Thoracic aorta (tissue), 2 donors: ENCODE data around the gene RPS3A. TPM values are rescaled to one million over a fixed set of nuclear protein-coding genes. Genes with fewer than 3 reads are reported as not detected.

ENCODE experiments used
- ATAC-seq: fragments of 150-250 bp; one replicate; pipeline ENCODE4 v1.8.0; 2017; ENCODE audit warnings: low read depth; ENCODE audit not compliant: insufficient number of reproducible peaks, low FRiP score
- DNase-seq: peaks from one replicate; pipeline ENCODE4 v3.0.0-alpha.2; 2020; ENCODE audit warnings: low spot score
- H3K27ac ChIP-seq, 2 donors: fragments of 200-600 bp; sonication (generic); 1 replicate in 1 of 2; 2 replicates in 1 of 2; pipeline ENCODE4 v1.5.1; 2016; ENCODE audit warnings: mild to moderate bottlenecking in 2 of 2, moderate library complexity in 2 of 2
- H3K27me3 ChIP-seq: fragments of 200-600 bp; sonication (generic); replicated peaks from 2 replicates; pipeline ENCODE4 v1.6.0; 2016; ENCODE audit warnings: mild to moderate bottlenecking; ENCODE audit not compliant: insufficient read depth
- H3K36me3 ChIP-seq: fragments of 200-600 bp; sonication (generic); one replicate; pipeline ENCODE4 v1.5.1; 2016
- H3K4me1 ChIP-seq, 2 donors: fragments of 200-600 bp; sonication (generic); 1 replicate in 1 of 2; 2 replicates in 1 of 2; pipeline versions ENCODE4 v1.5.1 to v1.6.0; 2016; ENCODE audit warnings: low read depth in 2 of 2, mild to moderate bottlenecking in 1 of 2; ENCODE audit not compliant: control insufficient read depth in 1 of 2
- H3K4me3 ChIP-seq: fragments of 200-600 bp; sonication (generic); 2 replicates; pipeline ENCODE4 v1.5.1; 2016; ENCODE audit warnings: mild to moderate bottlenecking
- H3K9me3 ChIP-seq: fragments of 200-600 bp; sonication (generic); 2 replicates; pipeline ENCODE4 v1.5.1; 2016
- CTCF ChIP-seq: fragments of 200-600 bp; sonication (generic); IDR thresholded peaks from one replicate; pipeline ENCODE4 v1.5.1; 2019; ENCODE audit warnings: antibody characterized with exemption
- total RNA-seq, 2 donors: library from RNA; depleted of rRNA; stranded (reverse); fragments of >200 nt; gene quantifications; one replicate each; pipeline versions ENCODE4 v1.1.0 to v1.2.3, GENCODE V29; 2016

Gene RPS3A
- total RNA-seq, 2 donors from 2014 or later: 1,368 to 1,778 TPM

- Histone ChIP-seq H3K27me3 (no peaks in the 10 kb centered on the region), H3K4me1 (peaks cover 2 to 4% of the 10 kb centered on the region in 2 donors), H3K9me3 (no peaks in the 10 kb centered on the region), H3K27ac (no peak overlapping the region), H3K4me3 (no peak overlapping the region), H3K36me3 (peaks cover 15% of the 10 kb centered on the region)
- TF ChIP-seq CTCF: no peak
- ATAC-seq (no peak), DNase-seq (no peak)
These were observed 10.8 kb downstream of the RPS3A start for GRCh38 chr4:151110236-151110635.

GRCh38 chr4:151114338-151114737 is 14.9 kb downstream of the RPS3A start:
- no peak for TF ChIP-seq CTCF

GRCh38 chr4:151114986-151115385 is 15.6 kb downstream of the RPS3A start:
- ATAC-seq: no peak
- Histone ChIP-seq H3K4me3 (no peak overlapping the region), H3K9me3 (no peaks in the 10 kb centered on the region), H3K4me1 (no peaks in the 10 kb centered on the region), H3K27ac (no peak overlapping the region), H3K27me3 (no peaks in the 10 kb centered on the region), H3K36me3 (peaks cover 7% of the 10 kb centered on the region)
- no peak for TF ChIP-seq CTCF
- no peak for DNase-seq

More at GRCh38 chr4:151114338-151114737, 14.9 kb downstream of the RPS3A start:
- peaks cover 7% of the 10 kb centered on the region for H3K36me3 ChIP-seq
- H3K9me3 ChIP-seq: no peaks in the 10 kb centered on the region
- H3K4me1 ChIP-seq: no peaks in the 10 kb centered on the region
- DNase-seq (no peak), ATAC-seq (no peak)
- no peaks in the 10 kb centered on the region for H3K27me3 ChIP-seq
- H3K4me3 ChIP-seq: no peak overlapping the region
- H3K27ac ChIP-seq: no peak overlapping the region

- Histone ChIP-seq H3K27ac (peak overlapping the region in 1 of 2 donors; percentile 52), H3K36me3 (peaks cover 14% of the 10 kb centered on the region), H3K4me3 (no peak overlapping the region), H3K4me1 (no peaks in the 10 kb centered on the region), H3K9me3 (no peaks in the 10 kb centered on the region), H3K27me3 (no peaks in the 10 kb centered on the region)
- peak; percentile 63 for TF ChIP-seq CTCF
- ATAC-seq (peak; percentile 73), DNase-seq (peak; percentile 13)
These were observed 18.0 kb downstream of the RPS3A start for GRCh38 chr4:151117371-151117962.

GRCh38 chr4:151129796-151130195 is 30.4 kb downstream of the RPS3A start:
- Histone ChIP-seq H3K36me3 (peaks cover 35% of the 10 kb centered on the region), H3K27ac (no peak overlapping the region), H3K27me3 (no peaks in the 10 kb centered on the region), H3K9me3 (no peaks in the 10 kb centered on the region), H3K4me1 (no peaks in the 10 kb centered on the region), H3K4me3 (no peak overlapping the region)
- ATAC-seq: no peak
- no peak for TF ChIP-seq CTCF
- DNase-seq: no peak
